ENCODE data around the gene NOD1. TPM values are rescaled to one million over a fixed set of nuclear protein-coding genes. Genes with fewer than 3 reads are reported as not detected.

The NOD1 gene
- total RNA-seq, 4 donors from 2014 or later: 12.4 to 18.3 (median 15.6) TPM

GRCh38 chr7:30430276-30430675 is 48.3 kb downstream of the NOD1 start:
- Histone ChIP-seq H3K9me3 (no peaks in the 10 kb centered on the region), H3K4me1 (peaks cover 27 to 70% (median 51%) of the 10 kb centered on the region in 4 donors), H3K27ac (peak overlapping the region; percentile 78 to 89 (median 82)), H3K27me3 (no peaks in the 10 kb centered on the region), H3K4me3 (no peak overlapping the region), H3K36me3 (no peaks in the 10 kb centered on the region)
- WGBS, 2 donors (ENCODE audit: low coverage in 1 of 2): 40% methylated on average over 3 to 7 of the region's 7 CpGs
- DNase-seq: peak; percentile 82
- intact Hi-C loops (cut with DNase I; ENCODE audit: low total_unique reads) (no loop called here), in situ Hi-C loops (cut with MboI; ENCODE audit: low pct_ligation_motif_present in 1 of 4, low pct_unique_long_range_greater_than_20kb in 1 of 4, low sequenced_read_pairs in 3 of 4) (no loop called here)
- TF ChIP-seq POLR2AphosphoS5 (IDR thresholded peaks at IDR 0.05): peak in 2 of 3 donors; percentile 68 to 74
- no peak for TF ChIP-seq CTCF (IDR thresholded peaks at IDR 0.05)
- TF ChIP-seq EP300 (IDR thresholded peaks at IDR 0.05; ENCODE audit: low read depth): no peak
- TF ChIP-seq POLR2A (IDR thresholded peaks at IDR 0.05): peak; percentile 71

- Histone ChIP-seq H3K27me3 (no peaks in the 10 kb centered on the region), H3K36me3 (no peaks in the 10 kb centered on the region), H3K4me3 (no peak overlapping the region), H3K27ac (peak overlapping the region; percentile 78 to 89 (median 82)), H3K9me3 (no peaks in the 10 kb centered on the region), H3K4me1 (peaks cover 27 to 60% (median 51%) of the 10 kb centered on the region in 4 donors)
- intact Hi-C loops (cut with DNase I; ENCODE audit: low total_unique reads): no loop called here
- 53 to 62% methylated on average over 4 to 5 of the region's 5 CpGs for WGBS, 2 donors (ENCODE audit: low coverage in 1 of 2)
- in situ Hi-C loops (cut with MboI; ENCODE audit: low pct_ligation_motif_present in 1 of 4, low pct_unique_long_range_greater_than_20kb in 1 of 4, low sequenced_read_pairs in 3 of 4): no loop called here
- DNase-seq: peak; percentile 21
- peak; percentile 12 for TF ChIP-seq POLR2A (IDR thresholded peaks at IDR 0.05)
- TF ChIP-seq POLR2AphosphoS5 (IDR thresholded peaks at IDR 0.05): no peak
Observed at GRCh38 chr7:30429156-30429530, 49.4 kb downstream of the NOD1 start.

GRCh38 chr7:30428246-30429155 is 50.1 kb downstream of the NOD1 start:
- DNase-seq: peak; percentile 79
- peak in 2 of 3 donors; percentile 43 to 44 for TF ChIP-seq POLR2AphosphoS5 (IDR thresholded peaks at IDR 0.05)
- TF ChIP-seq POLR2A (IDR thresholded peaks at IDR 0.05): no peak
- TF ChIP-seq CTCF (IDR thresholded peaks at IDR 0.05): no peak
- in situ Hi-C loops (cut with MboI; ENCODE audit: low pct_ligation_motif_present in 1 of 4, low pct_unique_long_range_greater_than_20kb in 1 of 4, low sequenced_read_pairs in 3 of 4): no loop called here
- Histone ChIP-seq H3K27me3 (no peaks in the 10 kb centered on the region), H3K27ac (peak overlapping the region; percentile 78 to 89 (median 82)), H3K36me3 (no peaks in the 10 kb centered on the region), H3K9me3 (no peaks in the 10 kb centered on the region), H3K4me1 (peaks cover 23 to 57% (median 48%) of the 10 kb centered on the region in 4 donors), H3K4me3 (no peak overlapping the region)
- 70 to 73% methylated on average over 6 to 7 of the region's 7 CpGs for WGBS, 2 donors (ENCODE audit: low coverage in 1 of 2)
- intact Hi-C loops (cut with DNase I; ENCODE audit: low total_unique reads): no loop called here

GRCh38 chr7:30427296-30428070 is 51.1 kb downstream of the NOD1 start:
- Histone ChIP-seq H3K9me3 (no peaks in the 10 kb centered on the region), H3K4me3 (no peak overlapping the region), H3K4me1 (peaks cover 19 to 47% (median 38%) of the 10 kb centered on the region in 4 donors), H3K27me3 (no peaks in the 10 kb centered on the region), H3K36me3 (no peaks in the 10 kb centered on the region), H3K27ac (peak overlapping the region; percentile 78 to 89 (median 82))
- DNase-seq: no peak
- in situ Hi-C loops (cut with MboI; ENCODE audit: low pct_ligation_motif_present in 1 of 4, low pct_unique_long_range_greater_than_20kb in 1 of 4, low sequenced_read_pairs in 3 of 4): no loop called here
- 91% methylated on average over 6 of the region's 6 CpGs; no CpG with 5 or more reads in 1 of the 2 donors for WGBS, 2 donors (ENCODE audit: low coverage in 1 of 2)
- intact Hi-C loops (cut with DNase I; ENCODE audit: low total_unique reads): no loop called here
- TF ChIP-seq POLR2A (IDR thresholded peaks at IDR 0.05) (no peak), CTCF (IDR thresholded peaks at IDR 0.05) (no peak)

Data from transverse colon (tissue), 4 donors.